Spleen (tissue), 11 donors: Measurements from ENCODE around the gene XPO4. TPM values are rescaled to one million over a fixed set of nuclear protein-coding genes. Genes with fewer than 3 reads are reported as not detected.

Source experiments
- DNase-seq: peaks from one replicate; pipeline ENCODE4 v3.0.0-alpha.2; 2020
- H3K27ac ChIP-seq, 8 donors: fragments of 200-600 bp; sonication (generic) in 7 of 8; 1 replicate in 4 of 8; 2 replicates in 4 of 8; pipeline versions ENCODE4 v1.5.0 to v1.8.0; 2016 to 2021; ENCODE audit warnings: inconsistent platforms in 4 of 8, mild to moderate bottlenecking in 4 of 8, moderate library complexity in 1 of 8
- H3K27me3 ChIP-seq, 7 donors: fragments of 200-600 bp; sonication (generic) in 6 of 7; replicated peaks in 1 of 7; 1 replicate in 4 of 7; 2 replicates in 3 of 7; pipeline versions ENCODE4 v1.5.0 to v1.8.0; 2016 to 2021; ENCODE audit warnings: inconsistent platforms in 3 of 7, mild to moderate bottlenecking in 1 of 7
- H3K36me3 ChIP-seq, 6 donors: fragments of 200-600 bp; sonication (generic) in 5 of 6; 1 replicate in 4 of 6; 2 replicates in 2 of 6; pipeline versions ENCODE4 v1.5.0 to v1.8.0; 2016 to 2021; ENCODE audit warnings: inconsistent platforms in 2 of 6
- H3K4me1 ChIP-seq, 6 donors: fragments of 200-600 bp; sonication (generic) in 5 of 6; 1 replicate in 3 of 6; 2 replicates in 3 of 6; pipeline versions ENCODE4 v1.5.0 to v1.8.0; 2016 to 2021; ENCODE audit warnings: inconsistent platforms in 3 of 6
- H3K4me3 ChIP-seq, 8 donors: fragments of 200-600 bp; sonication (generic) in 7 of 8; 1 replicate in 4 of 8; 2 replicates in 4 of 8; pipeline versions ENCODE4 v1.5.0 to v1.8.0; 2016 to 2021; ENCODE audit warnings: inconsistent platforms in 4 of 8, mild to moderate bottlenecking in 4 of 8, moderate library complexity in 2 of 8
- H3K9me3 ChIP-seq, 8 donors: fragments of 200-600 bp; sonication (generic) in 7 of 8; 1 replicate in 4 of 8; 2 replicates in 4 of 8; pipeline versions ENCODE4 v1.5.0 to v1.8.0; 2016 to 2021; ENCODE audit warnings: inconsistent platforms in 4 of 8
- POLR2A ChIP-seq, 3 donors: fragments of 450-650 bp; IDR thresholded peaks; one replicate each; pipeline ENCODE4 v1.5.1; 2017; ENCODE audit warnings: antibody characterized with exemption in 3 of 3, mild to moderate bottlenecking in 1 of 3
- POLR2AphosphoS5 ChIP-seq, 3 donors: sonication (generic); formaldehyde crosslinking; IDR thresholded peaks; one replicate each; pipeline ENCODE4 v1.5.1; 2017; ENCODE audit warnings: antibody characterized with exemption in 3 of 3
- WGBS, 5 donors: extraction: QIAGEN DNeasy Blood & Tissue Kit in 3 of 5; methylation state at CpG; one replicate each; pipeline versions ENCODE4 v1.1.5 to v1.1.7; 2013 to 2018; 5-methylcytosine and 5-hydroxymethylcytosine counted together
- intact Hi-C: fragments of 100-400 bp; cut with DNase I; formaldehyde crosslinking; loops from one replicate; pipeline ENCODE4 v1.15.0; 2023; ENCODE audit warnings: low total_unique reads
- polyA plus RNA-seq, 3 donors: library from polyadenylated mRNA; stranded (reverse); fragments of 200-250 nt; gene quantifications; one replicate each; pipeline ENCODE4 v1.2.1, GENCODE V29; 2013
- total RNA-seq, 7 donors: library from RNA; depleted of rRNA in 3 of 7; stranded (reverse); fragments of >200 nt in 3 of 7; fragmentation: NEBNext Ultra II Directional in 4 of 7; extraction: Animal tissue kit (Norgen Biotek cat#: 25700) in 4 of 7; gene quantifications; one replicate each; pipeline versions ENCODE4 v1.1.0 to v1.2.1, GENCODE V29; 2016 to 2021
- TF ChIP-seq, protein P1 (sequence below), 11 experiments: fragments of 200-600 bp in 7 of 11; fragments of 450-650 bp in 4 of 11; sonication (generic) in 4 of 11; IDR thresholded peaks in 8 of 11; conservative IDR thresholded peaks in 3 of 11; 1 replicate in 7 of 11; 2 replicates in 4 of 11; pipeline versions ENCODE4 v1.4.0 to v1.8.0; 2016 to 2021; ENCODE audit warnings: antibody characterized with exemption in 11 of 11, inconsistent platforms in 4 of 11, mild to moderate bottlenecking in 1 of 11
- donor health status: healthy with polysubstance abuse.
- donor health status: DM: no; HTN: no; CAD: no; lungs with moderate emphysema.
- donor health status: DM: no; HTN: no; CAD: no.
- donor health status: Bipolar disorder and iron deficiency.
- donor health status: healthy.
- donor health status: DM: no; HTN: no; CAD: no.
- donor health status: DM: yes; HTN: yes; CAD: no.

XPO4 gene
- total and polyA plus RNA-seq, 10 donors = 3.1 to 23.1 (median 17.5) TPM

DNA sequence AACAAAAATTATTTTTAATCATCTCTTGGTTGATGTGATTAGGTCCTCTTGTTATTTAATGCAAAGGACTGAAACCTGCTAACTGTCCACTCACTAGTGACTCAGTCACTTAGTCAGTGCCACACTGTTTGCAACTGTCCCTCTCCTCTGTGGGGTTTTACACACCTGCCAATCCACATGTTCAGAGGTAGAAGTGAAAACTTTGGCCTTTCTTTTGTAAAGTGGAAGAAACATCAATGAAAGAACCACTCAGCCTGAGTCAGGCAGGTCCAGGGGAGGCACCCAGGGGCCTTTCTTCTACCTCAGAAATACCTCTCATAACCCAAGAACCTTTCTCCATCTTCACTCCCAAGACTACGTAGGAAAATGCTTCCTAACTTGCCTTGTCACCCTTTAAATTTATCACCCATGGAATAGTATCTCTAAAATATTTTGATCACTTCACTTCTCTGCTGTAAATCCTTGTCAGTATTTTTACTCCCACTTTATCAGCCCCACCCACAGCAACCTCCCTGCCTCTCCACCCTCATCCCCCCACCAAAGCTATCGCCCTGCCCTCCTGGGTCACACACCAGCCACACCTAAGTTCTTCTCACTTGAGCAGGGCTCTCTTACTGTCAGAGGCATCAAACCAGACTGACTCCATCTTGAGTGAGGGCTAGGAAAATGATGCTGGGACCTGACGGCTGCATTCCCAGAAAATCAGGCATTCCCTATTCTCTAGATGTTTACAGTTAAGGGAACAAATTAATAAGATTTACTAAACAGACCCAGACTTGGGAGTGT, 99.2 kb downstream of the XPO4 start:
- Histone ChIP-seq H3K36me3 (peaks cover 0 to 70% (median 24%) of the 10 kb centered on the region in 6 donors), H3K4me3 (no peak overlapping the region), H3K27me3 (no peaks in the 10 kb centered on the region), H3K9me3 (no peaks in the 10 kb centered on the region), H3K27ac (no peak overlapping the region), H3K4me1 (peaks cover 0 to 5% (median 0%) of the 10 kb centered on the region in 6 donors)
- intact Hi-C loops = no loop called here
- no peak for DNase-seq
- TF ChIP-seq POLR2AphosphoS5 (IDR thresholded peaks at IDR 0.05) = no peak
- no peak for TF ChIP-seq POLR2A (IDR thresholded peaks at IDR 0.05)
- TF ChIP-seq, protein P1, sequence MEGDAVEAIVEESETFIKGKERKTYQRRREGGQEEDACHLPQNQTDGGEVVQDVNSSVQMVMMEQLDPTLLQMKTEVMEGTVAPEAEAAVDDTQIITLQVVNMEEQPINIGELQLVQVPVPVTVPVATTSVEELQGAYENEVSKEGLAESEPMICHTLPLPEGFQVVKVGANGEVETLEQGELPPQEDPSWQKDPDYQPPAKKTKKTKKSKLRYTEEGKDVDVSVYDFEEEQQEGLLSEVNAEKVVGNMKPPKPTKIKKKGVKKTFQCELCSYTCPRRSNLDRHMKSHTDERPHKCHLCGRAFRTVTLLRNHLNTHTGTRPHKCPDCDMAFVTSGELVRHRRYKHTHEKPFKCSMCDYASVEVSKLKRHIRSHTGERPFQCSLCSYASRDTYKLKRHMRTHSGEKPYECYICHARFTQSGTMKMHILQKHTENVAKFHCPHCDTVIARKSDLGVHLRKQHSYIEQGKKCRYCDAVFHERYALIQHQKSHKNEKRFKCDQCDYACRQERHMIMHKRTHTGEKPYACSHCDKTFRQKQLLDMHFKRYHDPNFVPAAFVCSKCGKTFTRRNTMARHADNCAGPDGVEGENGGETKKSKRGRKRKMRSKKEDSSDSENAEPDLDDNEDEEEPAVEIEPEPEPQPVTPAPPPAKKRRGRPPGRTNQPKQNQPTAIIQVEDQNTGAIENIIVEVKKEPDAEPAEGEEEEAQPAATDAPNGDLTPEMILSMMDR (IDR thresholded peaks at IDR 0.05 in 8 of 11, conservative IDR thresholded peaks at IDR 0.05 in 3 of 11) = no peak
- 91 to 98% (median 92%) methylated on average over 3 of the region's 3 CpGs for WGBS, 5 donors

DNA sequence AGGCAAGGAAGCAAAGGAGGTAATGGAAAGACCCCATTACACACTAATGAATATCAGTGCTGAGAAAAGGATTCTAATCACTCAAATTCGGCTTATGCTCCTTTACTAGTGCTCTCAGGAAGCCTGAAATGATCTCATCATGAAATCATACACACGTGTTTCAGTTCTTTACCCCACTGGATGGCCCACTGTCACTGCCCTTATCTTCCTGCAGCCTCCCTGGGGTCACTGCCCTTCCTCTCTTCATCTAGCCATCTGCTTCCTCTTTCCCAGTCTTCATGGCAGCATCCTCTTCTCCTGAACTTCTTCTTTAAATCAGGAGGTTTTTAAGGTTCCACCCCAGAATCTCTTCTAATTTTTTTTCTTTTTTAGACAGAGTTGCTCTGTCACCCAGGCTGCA, 100.8 kb downstream of the XPO4 start:
- Histone ChIP-seq H3K9me3 (no peaks in the 10 kb centered on the region), H3K27me3 (no peaks in the 10 kb centered on the region), H3K4me1 (peaks cover 0 to 17% (median 6%) of the 10 kb centered on the region in 6 donors), H3K4me3 (no peak overlapping the region), H3K27ac (peak overlapping the region in 1 of 8 donors; percentile 23), H3K36me3 (peaks cover 0 to 70% (median 13%) of the 10 kb centered on the region in 6 donors)
- TF ChIP-seq, protein P1 (IDR thresholded peaks at IDR 0.05 in 8 of 11, conservative IDR thresholded peaks at IDR 0.05 in 3 of 11) = no peak
- peak in 1 of 3 donors; percentile 57 for TF ChIP-seq POLR2AphosphoS5 (IDR thresholded peaks at IDR 0.05)
- no peak for TF ChIP-seq POLR2A (IDR thresholded peaks at IDR 0.05)
- DNase-seq = no peak
- intact Hi-C loops = no loop called here
- 24 to 39% (median 34%) methylated on average over 2 of the region's 2 CpGs for WGBS, 5 donors

DNA sequence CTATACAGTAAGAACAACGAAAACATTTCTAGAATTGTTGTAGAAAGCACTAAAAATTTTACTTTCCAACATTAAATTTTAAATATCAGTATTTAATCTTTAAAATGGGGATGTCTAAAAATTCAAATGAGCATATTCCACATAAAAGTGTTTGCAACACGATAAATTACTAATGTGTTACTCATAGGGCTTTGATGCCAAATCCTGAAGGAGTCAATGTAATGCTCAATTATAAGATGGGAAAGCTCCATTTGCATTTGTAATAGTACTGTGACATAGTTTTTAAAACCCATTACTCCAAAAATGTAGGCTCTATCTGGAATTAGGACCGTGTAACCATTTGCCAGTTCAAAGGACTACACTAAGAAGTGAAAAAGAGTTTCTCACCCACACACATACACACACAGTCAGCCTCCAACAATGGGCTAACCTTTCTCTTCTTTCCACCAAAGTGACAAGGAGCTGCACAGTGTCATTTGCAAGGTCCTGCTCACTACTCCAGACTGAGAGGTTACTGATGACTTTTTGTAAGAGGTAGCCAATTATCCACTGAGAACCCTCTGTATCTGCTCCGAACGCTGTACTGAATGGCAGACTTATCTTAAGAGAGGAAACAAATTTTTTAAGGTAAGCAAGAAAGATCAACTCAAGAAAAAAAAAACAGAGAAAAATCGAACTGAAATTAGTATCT, 102.7 kb downstream of the XPO4 start:
- H3K36me3 ChIP-seq = peaks cover 0 to 70% (median 23%) of the 10 kb centered on the region in 6 donors
- H3K27ac ChIP-seq = no peak overlapping the region
- 85 to 93% (median 88%) methylated on average over 6 of the region's 6 CpGs for WGBS, 5 donors
- H3K4me3 ChIP-seq = no peak overlapping the region
- intact Hi-C loops = no loop called here
- no peaks in the 10 kb centered on the region for H3K9me3 ChIP-seq
- TF ChIP-seq, protein P1 (IDR thresholded peaks at IDR 0.05 in 8 of 11, conservative IDR thresholded peaks at IDR 0.05 in 3 of 11) = no peak
- TF ChIP-seq POLR2AphosphoS5 (IDR thresholded peaks at IDR 0.05) = no peak
- no peak for TF ChIP-seq POLR2A (IDR thresholded peaks at IDR 0.05)
- H3K27me3 ChIP-seq = no peaks in the 10 kb centered on the region
- DNase-seq = no peak
- peaks cover 0 to 21% (median 9%) of the 10 kb centered on the region in 6 donors for H3K4me1 ChIP-seq

GRCh38 chr13:20798027-20798426, 104.5 kb downstream of the XPO4 start:
- no peak overlapping the region for H3K4me3 ChIP-seq
- intact Hi-C loops = no loop called here
- H3K27me3 ChIP-seq = no peaks in the 10 kb centered on the region
- DNase-seq = no peak
- H3K9me3 ChIP-seq = no peaks in the 10 kb centered on the region
- TF ChIP-seq, protein P1 (IDR thresholded peaks at IDR 0.05 in 8 of 11, conservative IDR thresholded peaks at IDR 0.05 in 3 of 11) = no peak
- TF ChIP-seq POLR2A (IDR thresholded peaks at IDR 0.05) = no peak
- no peak for TF ChIP-seq POLR2AphosphoS5 (IDR thresholded peaks at IDR 0.05)
- H3K36me3 ChIP-seq = peaks cover 0 to 81% (median 27%) of the 10 kb centered on the region in 6 donors
- peaks cover 0 to 21% (median 9%) of the 10 kb centered on the region in 6 donors for H3K4me1 ChIP-seq
- WGBS, 5 donors = 77 to 85% (median 83%) methylated on average over 4 of the region's 4 CpGs
- no peak overlapping the region for H3K27ac ChIP-seq
